ENCODE data around the gene OTUD5.
A peak's percentile ranks its signal among the peaks of the same experiment; 100 is the strongest.
"Not testable (repeated sequence)": the region's sequence is repeated elsewhere in the genome, so short reads cannot be mapped to it uniquely, and the experiment has no call there.

Gene OTUD5

GRCh38 chrX:48905090-48905790 is 52.2 kb downstream of the OTUD5 start:
- DNase-seq = no peak

GRCh38 chrX:48904626-48905025 is 52.8 kb downstream of the OTUD5 start:
- no peak for DNase-seq

GRCh38 chrX:48904180-48904579 is 53.2 kb downstream of the OTUD5 start:
- DNase-seq = no peak

GRCh38 chrX:48903290-48903689 is 54.1 kb downstream of the OTUD5 start:
- no peak for DNase-seq

GRCh38 chrX:48902776-48903175 is 54.6 kb downstream of the OTUD5 start:
- DNase-seq = no peak

DNA sequence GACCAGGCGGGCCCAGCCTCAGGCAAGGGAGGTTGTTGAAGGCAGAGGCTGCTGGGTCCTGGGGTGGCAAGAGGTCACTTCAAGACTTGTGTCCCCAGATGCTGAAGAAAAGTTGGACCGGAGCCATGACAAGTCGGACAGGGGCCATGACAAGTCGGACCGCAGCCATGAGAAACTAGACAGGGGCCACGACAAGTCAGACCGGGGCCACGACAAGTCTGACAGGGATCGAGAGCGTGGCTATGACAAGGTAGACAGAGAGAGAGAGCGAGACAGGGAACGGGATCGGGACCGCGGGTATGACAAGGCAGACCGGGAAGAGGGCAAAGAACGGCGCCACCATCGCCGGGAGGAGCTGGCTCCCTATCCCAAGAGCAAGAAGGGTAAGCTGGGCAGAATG is 55.3 kb downstream of the OTUD5 start:
- DNase-seq = no peak

DNA sequence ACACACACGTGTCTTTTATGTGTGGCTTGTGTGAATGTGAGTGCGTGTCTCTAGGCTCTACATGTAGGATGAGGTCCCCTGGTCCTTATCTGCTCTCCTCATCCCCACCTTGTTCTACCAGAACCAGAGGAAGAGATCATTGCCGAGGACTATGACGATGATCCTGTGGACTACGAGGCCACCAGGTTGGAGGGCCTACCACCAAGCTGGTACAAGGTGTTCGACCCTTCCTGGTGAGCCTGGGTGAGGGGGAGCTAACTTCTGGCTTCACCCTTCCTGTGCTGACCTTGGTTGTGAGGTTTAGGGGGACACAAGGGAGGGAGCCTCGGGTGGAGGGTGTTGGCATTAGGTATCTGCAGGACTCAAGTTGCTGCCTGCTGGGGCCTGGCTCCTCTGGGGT is 56.3 kb downstream of the OTUD5 start:
- DNase-seq = no peak

- DNase-seq = no peak
Measured at GRCh38 chrX:48899078-48899410, 58.4 kb downstream of the OTUD5 start.

DNA sequence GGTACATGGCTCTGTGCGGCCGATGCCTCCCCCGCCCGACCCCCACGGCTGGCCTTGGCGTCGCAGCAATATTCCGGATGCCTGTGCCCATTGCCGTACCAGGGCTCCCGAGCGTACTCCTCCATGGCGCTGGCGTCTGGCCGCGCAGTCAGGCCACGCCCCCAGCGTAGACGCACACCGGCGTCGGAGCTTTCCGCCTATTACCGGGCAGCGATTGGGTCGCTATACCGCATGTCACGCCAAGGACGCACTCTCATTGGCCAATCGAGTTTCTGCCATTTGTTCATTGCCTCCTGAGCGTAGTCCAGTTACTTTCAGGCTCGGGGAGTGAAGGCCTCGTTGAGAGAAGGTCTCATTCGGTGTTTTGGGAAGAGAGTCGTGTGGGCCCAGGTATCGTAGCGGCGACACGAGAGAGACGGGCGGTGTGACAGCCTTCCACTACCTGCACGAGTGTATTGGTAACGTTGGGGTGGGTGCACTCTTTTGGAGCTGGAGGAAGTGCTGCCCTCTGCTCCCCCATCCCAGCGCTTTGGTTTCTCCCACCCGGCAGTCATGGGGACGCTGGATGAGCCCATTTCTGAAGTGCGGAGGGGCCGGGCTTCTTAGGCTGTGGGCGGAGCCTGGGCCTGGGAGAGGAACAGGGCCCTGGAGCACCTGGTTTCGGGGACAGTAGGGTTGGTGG is 59.6 kb downstream of the OTUD5 start, which contains the start of the genes PQBP1 and TIMM17B:
TSS of gene PQBP1 (plus strand) at position 306 of the 682 bp plus-strand sequence. CDS start 580 bp downstream, outside the sequence.
TSS of gene TIMM17B (minus strand) at position 144 of the 682 bp plus-strand sequence. CDS start at position 125, 19 bp downstream.
- peak; percentile 85 to 89 for DNase-seq

- peak; percentile 67 to 71 for DNase-seq
Measured at GRCh38 chrX:48897157-48897624, 60.2 kb downstream of the OTUD5 start.

- DNase-seq = no peak
Measured at GRCh38 chrX:48896611-48897011, 60.8 kb downstream of the OTUD5 start.

- DNase-seq = no peak
Measured at GRCh38 chrX:48894891-48895290, 62.5 kb downstream of the OTUD5 start.

- DNase-seq = no peak
Measured at GRCh38 chrX:48893556-48894348, 63.7 kb downstream of the OTUD5 start.

- no peak for DNase-seq
Measured at GRCh38 chrX:48892896-48893295, 64.5 kb downstream of the OTUD5 start.

- peak; percentile 67 to 82 for DNase-seq
Measured at GRCh38 chrX:48891402-48892288, 65.8 kb downstream of the OTUD5 start.

- no peak for DNase-seq
Measured at GRCh38 chrX:48890934-48891401, 66.4 kb downstream of the OTUD5 start.

DNA sequence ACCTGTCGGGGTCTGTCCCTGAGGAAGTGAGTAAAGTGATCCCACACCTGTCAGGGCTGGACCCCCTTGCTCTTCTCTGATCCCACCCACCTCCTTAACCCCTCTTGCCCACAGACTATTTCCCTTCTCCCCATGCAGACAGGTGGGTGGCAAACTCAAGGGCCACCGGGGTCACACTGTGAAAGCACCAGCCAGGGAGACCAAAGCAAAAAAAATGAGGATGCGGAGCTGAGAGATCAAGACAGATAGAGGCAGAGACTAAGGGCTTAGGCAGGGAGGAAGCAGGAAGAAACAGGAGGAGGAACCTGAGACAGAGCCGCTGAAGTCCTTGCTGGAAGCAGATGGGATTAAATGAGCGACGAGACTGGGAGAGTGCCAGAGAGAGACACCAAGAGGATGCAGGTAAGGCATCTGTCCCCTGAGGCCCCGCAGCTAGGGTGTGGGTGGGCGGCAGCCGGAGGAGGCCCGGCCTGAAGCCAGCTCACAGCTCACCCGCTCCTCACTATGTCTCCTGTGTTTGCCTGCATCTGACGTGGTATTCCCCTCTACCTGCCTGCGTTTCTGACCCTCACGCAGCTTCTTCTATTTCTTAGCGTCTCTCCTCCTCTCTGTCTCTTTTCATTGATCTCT is 67.0 kb downstream of the OTUD5 start:
- no peak for DNase-seq

- not testable (repeated sequence) for DNase-seq
Measured at GRCh38 chrX:48886586-48886985, 70.8 kb downstream of the OTUD5 start.

DNA sequence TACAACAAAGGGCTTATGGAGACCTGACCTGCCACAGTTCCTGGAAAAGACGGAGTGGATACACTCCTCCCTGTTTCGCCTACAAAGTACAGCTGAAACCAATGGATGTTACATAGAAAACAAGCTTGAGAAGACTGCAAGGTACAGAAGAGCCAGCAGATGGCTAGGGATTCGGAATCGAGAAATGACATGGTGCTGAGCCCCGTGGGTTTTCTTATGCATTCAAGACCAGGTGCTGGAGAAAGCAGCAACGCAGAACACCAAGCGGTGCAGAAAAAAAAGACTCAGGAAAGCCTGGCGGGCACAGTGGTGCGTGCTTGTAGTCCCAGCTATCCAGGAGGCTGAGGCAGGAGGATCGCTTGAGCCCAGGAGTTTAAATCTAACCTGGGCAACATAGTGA is 73.7 kb downstream of the OTUD5 start:
- no peak for DNase-seq

- DNase-seq = not testable (repeated sequence)
Measured at GRCh38 chrX:48876944-48877343, 80.5 kb downstream of the OTUD5 start.

All from SHP77 (cell line).